Activated CD8-positive, alpha-beta T cell treated with anti-CD3 and anti-CD28 coated beads for 36 hours (primary cell): ENCODE measurements around the gene UBE2Z. TPM values are rescaled to one million over a fixed set of nuclear protein-coding genes. Genes with fewer than 3 reads are reported as not detected.

Source experiments
- ATAC-seq: fragments of 200-7000 bp; cut with Tn5 transposase; one replicate; pipeline ENCODE4 v1.10.0; 2021; ENCODE audit warnings: mild to moderate bottlenecking, moderate library complexity
- CTCF ChIA-PET: fragments of 350-600 bp; sonication (Branson Sonifier 250); formaldehyde crosslinking; loops from one replicate; lab custom pipeline; 2021; ENCODE audit warnings: antibody characterized with exemption; lab: Charles Lee
- POLR2A ChIA-PET: fragments of 350-600 bp; sonication (Branson Sonifier 250); formaldehyde crosslinking; loops from one replicate; lab custom pipeline; 2021; ENCODE audit warnings: antibody characterized with exemption; lab: Charles Lee
- DNase-seq: peaks from one replicate; pipeline ENCODE4 v3.0.0-alpha.2; 2020
- H3K27ac Mint-ChIP-seq: one replicate; pipeline ENCODE4 v1.8.0; 2021; ENCODE audit warnings: mild to moderate bottlenecking, mixed read lengths
- H3K27me3 Mint-ChIP-seq: one replicate; pipeline ENCODE4 v1.8.0; 2021; ENCODE audit warnings: mixed read lengths
- H3K36me3 Mint-ChIP-seq: one replicate; pipeline ENCODE4 v1.8.0; 2021; ENCODE audit warnings: low read depth, mixed read lengths
- H3K4me1 Mint-ChIP-seq: one replicate; pipeline ENCODE4 v1.8.0; 2021; ENCODE audit warnings: low read depth, mixed read lengths
- H3K4me3 Mint-ChIP-seq: one replicate; pipeline ENCODE4 v1.8.0; 2021; ENCODE audit warnings: mild to moderate bottlenecking, moderate library complexity, mixed read lengths
- H3K9me3 Mint-ChIP-seq: one replicate; pipeline ENCODE4 v1.8.0; 2021; ENCODE audit warnings: mixed read lengths
- CTCF ChIP-seq: fragments of 200-600 bp; IDR thresholded peaks from one replicate; pipeline ENCODE4 v1.8.0; 2022; ENCODE audit warnings: antibody characterized with exemption, mild to moderate bottlenecking
- intact Hi-C: fragments of 100-400 bp; cut with micrococcal nuclease; formaldehyde crosslinking; loops from one replicate; pipeline ENCODE4 v1.10.0; 2022
- total RNA-seq, 2 experiments: library from RNA; stranded (reverse); gene quantifications; one replicate each; pipeline ENCODE4 v1.2.3, GENCODE V29; 2021

UBE2Z gene
- total RNA-seq, 2 experiments from 2014 or later = 71.1 to 74.3 TPM

GRCh38 chr17:48960834-48961515, 52.8 kb downstream of the UBE2Z start:
- TF ChIP-seq CTCF = no peak
- Mint-ChIP-seq H3K4me1 (no peaks in the 10 kb centered on the region), H3K4me3 (no peak overlapping the region), H3K27me3 (peaks cover 32% of the 10 kb centered on the region), H3K9me3 (no peaks in the 10 kb centered on the region), H3K36me3 (no peaks in the 10 kb centered on the region), H3K27ac (no peak overlapping the region)
- intact Hi-C loops = loop anchor here (10.0 kb wide), 1 partner anchor 74 kb away; no protein-coding TSS in a partner anchor
- ChIA-PET CTCF (interaction anchor here (1.1 to 2.3 kb wide), 4 partner anchors 71 to 325 kb away, joined by 3 to 8 read pairs (median 4); no protein-coding TSS in a partner anchor), POLR2A (no interaction called here)
- ATAC-seq (no peak), DNase-seq (no peak)

- Mint-ChIP-seq H3K4me3 (no peak overlapping the region), H3K27me3 (peaks cover 29% of the 10 kb centered on the region), H3K36me3 (no peaks in the 10 kb centered on the region), H3K27ac (no peak overlapping the region), H3K9me3 (no peaks in the 10 kb centered on the region), H3K4me1 (no peaks in the 10 kb centered on the region)
- DNase-seq = no peak
- POLR2A ChIA-PET = interaction anchor here (0.6 kb wide), 1 partner anchor 16 kb away, joined by 3 read pairs; no protein-coding TSS in a partner anchor
- intact Hi-C loops = loop anchor here (10.0 kb wide), 1 partner anchor 73 kb away; no protein-coding TSS in a partner anchor
- no peak for ATAC-seq
- TF ChIP-seq CTCF = no peak
- CTCF ChIA-PET = interaction anchor here (1.1 to 2.3 kb wide), 4 partner anchors 71 to 326 kb away, joined by 3 to 8 read pairs (median 3); no protein-coding TSS in a partner anchor
These were observed 53.5 kb downstream of the UBE2Z start for GRCh38 chr17:48961516-48962233.

GRCh38 chr17:48970224-48970623, 62.0 kb downstream of the UBE2Z start:
- H3K4me3 Mint-ChIP-seq = no peak overlapping the region
- no peak for ATAC-seq
- ChIA-PET POLR2A (no interaction called here), CTCF (no interaction called here)
- no peaks in the 10 kb centered on the region for H3K9me3 Mint-ChIP-seq
- intact Hi-C loops = no loop called here
- H3K27me3 Mint-ChIP-seq = peaks cover 29% of the 10 kb centered on the region
- H3K4me1 Mint-ChIP-seq = peaks cover 6% of the 10 kb centered on the region
- DNase-seq = no peak
- no peak for TF ChIP-seq CTCF
- H3K27ac Mint-ChIP-seq = no peak overlapping the region
- no peaks in the 10 kb centered on the region for H3K36me3 Mint-ChIP-seq

- H3K36me3 Mint-ChIP-seq = no peaks in the 10 kb centered on the region
- ChIA-PET CTCF (no interaction called here), POLR2A (no interaction called here)
- peaks cover 27% of the 10 kb centered on the region for H3K27me3 Mint-ChIP-seq
- H3K9me3 Mint-ChIP-seq = no peaks in the 10 kb centered on the region
- no peak for ATAC-seq
- intact Hi-C loops = no loop called here
- H3K4me3 Mint-ChIP-seq = no peak overlapping the region
- H3K4me1 Mint-ChIP-seq = peaks cover 6% of the 10 kb centered on the region
- DNase-seq = no peak
- H3K27ac Mint-ChIP-seq = no peak overlapping the region
- no peak for TF ChIP-seq CTCF
These were observed 62.9 kb downstream of the UBE2Z start for GRCh38 chr17:48970865-48971687.
